Stimulated activated naive CD8-positive, alpha-beta T cell treated with anti-CD3 and anti-CD28 coated beads, Interleukin-15, Interleukin-2, amounts not matched to agents 100 ng/mL and 50 ng/mL, for 24 hours (primary cell): ENCODE data around the gene NKAPL.
"Not testable (repeated sequence)": the region's sequence is repeated elsewhere in the genome, so short reads cannot be mapped to it uniquely, and the experiment has no call there.

ENCODE experiments used
- H3K27ac Mint-ChIP-seq: one replicate; pipeline ENCODE4 v1.8.0; 2021; ENCODE audit warnings: mild to moderate bottlenecking, mixed read lengths
- H3K27me3 Mint-ChIP-seq: one replicate; pipeline ENCODE4 v1.8.0; 2021; ENCODE audit warnings: mixed read lengths
- H3K36me3 Mint-ChIP-seq: one replicate; pipeline ENCODE4 v1.8.0; 2021; ENCODE audit warnings: low read depth, mixed read lengths
- H3K4me1 Mint-ChIP-seq: one replicate; pipeline ENCODE4 v1.8.0; 2021; ENCODE audit warnings: low read depth, mixed read lengths
- H3K4me3 Mint-ChIP-seq: one replicate; pipeline ENCODE4 v1.8.0; 2021; ENCODE audit warnings: mild to moderate bottlenecking, mixed read lengths
- H3K9me3 Mint-ChIP-seq: one replicate; pipeline ENCODE4 v1.8.0; 2021; ENCODE audit warnings: mixed read lengths

NKAPL gene

DNA sequence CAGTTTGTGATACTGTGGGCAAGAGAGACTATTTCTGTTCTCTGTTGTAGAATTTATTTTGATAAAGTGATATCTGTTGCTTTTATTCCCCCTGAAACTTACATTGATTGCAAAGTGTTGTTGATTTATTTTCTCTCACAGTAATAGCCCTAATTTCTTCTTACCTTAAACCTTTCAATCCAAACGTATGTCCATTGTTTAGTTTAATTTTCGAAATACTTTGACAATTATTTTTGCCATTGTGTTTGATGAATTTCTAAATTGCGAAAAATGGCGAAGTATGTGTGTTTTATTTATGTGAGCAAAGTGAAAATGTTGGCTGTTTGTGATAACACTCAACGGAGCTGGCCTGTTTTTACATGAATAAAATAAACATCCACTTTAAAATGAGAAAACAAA is 7.5 kb downstream of the NKAPL start:
- Mint-ChIP-seq H3K36me3 (no peaks in the 10 kb centered on the region), H3K4me3 (no peak overlapping the region), H3K27ac (no peak overlapping the region), H3K4me1 (peaks cover 23% of the 10 kb centered on the region), H3K9me3 (no peaks in the 10 kb centered on the region), H3K27me3 (no peaks in the 10 kb centered on the region)

GRCh38 chr6:28266962-28267694 is 8.0 kb downstream of the NKAPL start, which contains the start of gene ZSCAN26:
Gene ZSCAN26, plus strand, starts transcription at chr6:28267143. Its CDS starts 4,777 bp downstream, at chr6:28271920.
- Mint-ChIP-seq H3K4me1 (peaks cover 23% of the 10 kb centered on the region), H3K4me3 (no peak within 1 kb of the TSS), H3K9me3 (no peaks in the 10 kb centered on the region), H3K27ac (no peak within 1 kb of the TSS), H3K27me3 (no peaks in the 10 kb centered on the region), H3K36me3 (no peaks in the 10 kb centered on the region)

DNA sequence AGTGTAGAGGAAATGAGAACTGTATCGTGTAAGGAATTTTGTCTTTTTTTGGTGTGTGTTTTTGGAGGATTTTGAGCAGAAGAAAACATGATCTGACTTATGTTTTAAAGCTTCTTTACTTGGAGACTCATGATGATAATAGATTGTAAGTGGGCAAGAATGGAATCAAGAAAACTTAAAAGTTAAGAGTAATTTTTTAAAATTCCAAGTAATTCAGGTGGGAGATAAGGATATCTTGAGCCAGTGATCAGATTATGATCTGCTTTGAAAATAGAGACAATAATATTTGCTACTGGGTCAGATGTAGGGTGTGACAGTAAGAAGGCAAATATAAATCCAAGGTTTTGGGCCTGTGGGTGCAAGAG is 8.6 kb downstream of the NKAPL start:
- Mint-ChIP-seq H3K27ac (no peak overlapping the region), H3K9me3 (no peaks in the 10 kb centered on the region), H3K4me1 (peaks cover 23% of the 10 kb centered on the region), H3K36me3 (no peaks in the 10 kb centered on the region), H3K4me3 (no peak overlapping the region), H3K27me3 (no peaks in the 10 kb centered on the region)

DNA sequence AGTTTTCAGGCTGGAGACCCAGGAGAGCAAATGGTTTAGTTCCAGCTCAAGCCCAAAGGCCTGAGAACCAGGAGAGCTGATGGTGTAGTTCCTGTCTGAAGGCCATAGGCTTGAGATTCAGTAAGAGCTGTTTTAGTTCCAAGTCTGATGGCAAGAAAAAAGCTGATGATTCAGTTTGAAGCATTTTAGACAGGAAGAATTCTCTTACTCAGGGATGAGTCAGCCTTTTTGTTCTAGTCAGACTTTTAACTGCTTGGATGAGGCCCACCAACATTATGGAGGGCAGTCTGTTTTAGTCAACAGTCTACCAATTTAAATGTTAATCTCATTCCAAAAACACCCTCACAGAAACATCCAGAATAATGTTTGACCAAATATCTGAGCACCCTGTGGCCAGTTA is 10.4 kb downstream of the NKAPL start:
- Mint-ChIP-seq H3K4me1 (peaks cover 23% of the 10 kb centered on the region), H3K36me3 (peaks cover 10% of the 10 kb centered on the region), H3K4me3 (no peak overlapping the region), H3K27me3 (no peaks in the 10 kb centered on the region), H3K9me3 (no peaks in the 10 kb centered on the region), H3K27ac (peak overlapping the region; percentile 77)

DNA sequence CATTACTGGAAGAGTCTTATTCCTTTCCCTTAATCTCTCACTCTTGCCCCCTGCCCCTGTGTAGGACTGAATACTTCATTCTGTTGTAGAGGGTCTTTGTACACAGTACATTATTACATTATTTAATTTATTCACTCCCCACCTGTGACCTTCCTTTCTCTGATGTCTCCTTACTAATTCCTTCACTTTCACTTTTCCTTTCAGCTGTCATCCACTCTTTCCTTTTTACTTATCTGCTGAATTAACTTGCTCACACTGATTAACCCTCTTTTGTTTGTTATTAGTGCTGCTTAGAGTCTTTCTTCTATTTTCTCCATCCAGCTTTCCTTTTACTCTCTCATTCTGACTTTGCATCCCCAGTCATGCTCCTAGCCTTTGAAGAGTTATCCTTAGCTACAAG is 15.8 kb downstream of the NKAPL start:
- Mint-ChIP-seq H3K9me3 (no peaks in the 10 kb centered on the region), H3K27me3 (no peaks in the 10 kb centered on the region), H3K4me1 (peaks cover 15% of the 10 kb centered on the region), H3K27ac (peak overlapping the region; percentile 7), H3K36me3 (peaks cover 43% of the 10 kb centered on the region), H3K4me3 (no peak overlapping the region)

- Mint-ChIP-seq H3K27ac (no peak overlapping the region), H3K27me3 (peaks cover 10% of the 10 kb centered on the region), H3K36me3 (peaks cover 47% of the 10 kb centered on the region), H3K9me3 (no peaks in the 10 kb centered on the region), H3K4me1 (peaks cover 18% of the 10 kb centered on the region), H3K4me3 (no peak overlapping the region)
These were observed 18.6 kb downstream of the NKAPL start for GRCh38 chr6:28277746-28278145.

GRCh38 chr6:28280595-28281287 is 21.6 kb downstream of the NKAPL start:
- no peak overlapping the region for H3K27ac Mint-ChIP-seq
- peak overlapping the region; percentile 84 for H3K4me3 Mint-ChIP-seq
- peaks cover 24% of the 10 kb centered on the region for H3K27me3 Mint-ChIP-seq
- no peaks in the 10 kb centered on the region for H3K9me3 Mint-ChIP-seq
- peaks cover 46% of the 10 kb centered on the region for H3K36me3 Mint-ChIP-seq
- H3K4me1 Mint-ChIP-seq, result peaks cover 10% of the 10 kb centered on the region

- Mint-ChIP-seq H3K36me3 (peaks cover 46% of the 10 kb centered on the region), H3K4me1 (peaks cover 10% of the 10 kb centered on the region), H3K27me3 (peaks cover 24% of the 10 kb centered on the region), H3K9me3 (no peaks in the 10 kb centered on the region), H3K4me3 (peak within 1 kb of the TSS; percentile 84), H3K27ac (no peak within 1 kb of the TSS)
These were observed 22.4 kb downstream of the NKAPL start, which contains the start of gene PGBD1 for GRCh38 chr6:28281288-28282064. Gene PGBD1, plus strand, starts transcription at chr6:28281572. Its CDS starts 2,242 bp downstream, at chr6:28283814.

DNA sequence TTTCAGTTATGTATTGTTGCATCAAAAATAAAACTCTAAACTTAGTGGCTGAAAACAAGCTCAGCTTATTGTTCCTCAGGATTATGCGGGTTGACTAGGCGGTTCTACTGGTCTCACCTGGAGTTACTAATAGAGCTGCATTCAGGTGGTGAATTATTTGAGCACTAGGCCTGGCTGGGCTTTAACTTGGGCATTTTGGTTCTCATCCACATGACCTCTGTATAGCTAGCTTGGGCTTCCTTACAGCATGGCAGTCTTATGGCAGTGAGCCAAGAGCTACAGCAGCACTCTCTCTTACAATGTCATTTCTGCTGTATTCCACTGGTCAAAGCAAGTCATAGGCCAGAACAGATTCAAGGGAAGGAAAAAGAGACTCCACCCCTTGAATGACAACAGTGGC is 23.8 kb downstream of the NKAPL start:
- Mint-ChIP-seq H3K27ac (no peak overlapping the region), H3K4me3 (no peak overlapping the region)

GRCh38 chr6:28291573-28291972 is 32.5 kb downstream of the NKAPL start:
- H3K4me3 Mint-ChIP-seq, result no peak overlapping the region
- H3K36me3 Mint-ChIP-seq, result peaks cover 22% of the 10 kb centered on the region
- no peak overlapping the region for H3K27ac Mint-ChIP-seq
- no peaks in the 10 kb centered on the region for H3K4me1 Mint-ChIP-seq
- H3K27me3 Mint-ChIP-seq, result no peaks in the 10 kb centered on the region
- no peaks in the 10 kb centered on the region for H3K9me3 Mint-ChIP-seq

More for the DNA sequence above, 23.8 kb downstream of the NKAPL start:
- H3K9me3 Mint-ChIP-seq, result no peaks in the 10 kb centered on the region
- peaks cover 24% of the 10 kb centered on the region for H3K27me3 Mint-ChIP-seq
- peaks cover 10% of the 10 kb centered on the region for H3K4me1 Mint-ChIP-seq
- H3K36me3 Mint-ChIP-seq, result peaks cover 48% of the 10 kb centered on the region

GRCh38 chr6:28295326-28295725 is 36.2 kb downstream of the NKAPL start:
- no peaks in the 10 kb centered on the region for H3K27me3 Mint-ChIP-seq
- H3K4me1 Mint-ChIP-seq, result no peaks in the 10 kb centered on the region
- H3K9me3 Mint-ChIP-seq, result no peaks in the 10 kb centered on the region
- H3K27ac Mint-ChIP-seq, result no peak overlapping the region
- H3K36me3 Mint-ChIP-seq, result peaks cover 4% of the 10 kb centered on the region
- no peak overlapping the region for H3K4me3 Mint-ChIP-seq

GRCh38 chr6:28296520-28297060 is 37.5 kb downstream of the NKAPL start:
- H3K36me3 Mint-ChIP-seq, result peaks cover 11% of the 10 kb centered on the region
- H3K9me3 Mint-ChIP-seq, result no peaks in the 10 kb centered on the region
- no peaks in the 10 kb centered on the region for H3K27me3 Mint-ChIP-seq
- H3K27ac Mint-ChIP-seq, result no peak overlapping the region
- H3K4me3 Mint-ChIP-seq, result no peak overlapping the region
- H3K4me1 Mint-ChIP-seq, result no peaks in the 10 kb centered on the region

GRCh38 chr6:28303570-28303969 is 44.5 kb downstream of the NKAPL start:
- Mint-ChIP-seq H3K4me1 (peaks cover 18% of the 10 kb centered on the region), H3K36me3 (peaks cover 10% of the 10 kb centered on the region), H3K27me3 (peaks cover 17% of the 10 kb centered on the region), H3K4me3 (peak overlapping the region; percentile 14), H3K9me3 (peaks cover 12% of the 10 kb centered on the region), H3K27ac (peak overlapping the region; percentile 50)

DNA sequence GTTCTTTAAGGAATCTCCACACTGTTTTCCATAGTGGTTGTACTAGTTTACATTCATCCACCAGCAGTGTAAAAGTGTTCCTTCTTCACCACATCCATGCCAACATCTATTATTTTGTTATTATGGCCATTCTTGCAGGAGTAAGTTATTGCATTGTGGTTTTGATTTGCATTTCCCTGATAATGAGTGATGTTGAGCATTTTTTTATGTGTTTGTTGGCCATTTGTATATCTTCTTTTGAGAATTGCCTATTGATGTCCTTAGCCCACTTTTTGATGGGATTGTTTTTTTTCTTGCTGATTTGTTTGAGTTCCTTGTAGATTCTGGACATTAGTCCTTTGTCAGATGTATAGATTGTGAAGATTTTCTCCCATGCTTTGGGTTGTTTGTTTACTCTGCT is 47.3 kb downstream of the NKAPL start:
- not testable (repeated sequence) for H3K4me3 Mint-ChIP-seq, H3K36me3 Mint-ChIP-seq, H3K27ac Mint-ChIP-seq
- Mint-ChIP-seq H3K27me3 (peaks cover 36% of the 10 kb centered on the region), H3K9me3 (peaks cover 12% of the 10 kb centered on the region), H3K4me1 (peaks cover 18% of the 10 kb centered on the region)
